ENCODE results near the gene RABGAP1L.

GRCh38 chr1:174723816-174724215 lies 564.5 kb downstream of the RABGAP1L start:
- TF ChIP-seq, protein P1, sequence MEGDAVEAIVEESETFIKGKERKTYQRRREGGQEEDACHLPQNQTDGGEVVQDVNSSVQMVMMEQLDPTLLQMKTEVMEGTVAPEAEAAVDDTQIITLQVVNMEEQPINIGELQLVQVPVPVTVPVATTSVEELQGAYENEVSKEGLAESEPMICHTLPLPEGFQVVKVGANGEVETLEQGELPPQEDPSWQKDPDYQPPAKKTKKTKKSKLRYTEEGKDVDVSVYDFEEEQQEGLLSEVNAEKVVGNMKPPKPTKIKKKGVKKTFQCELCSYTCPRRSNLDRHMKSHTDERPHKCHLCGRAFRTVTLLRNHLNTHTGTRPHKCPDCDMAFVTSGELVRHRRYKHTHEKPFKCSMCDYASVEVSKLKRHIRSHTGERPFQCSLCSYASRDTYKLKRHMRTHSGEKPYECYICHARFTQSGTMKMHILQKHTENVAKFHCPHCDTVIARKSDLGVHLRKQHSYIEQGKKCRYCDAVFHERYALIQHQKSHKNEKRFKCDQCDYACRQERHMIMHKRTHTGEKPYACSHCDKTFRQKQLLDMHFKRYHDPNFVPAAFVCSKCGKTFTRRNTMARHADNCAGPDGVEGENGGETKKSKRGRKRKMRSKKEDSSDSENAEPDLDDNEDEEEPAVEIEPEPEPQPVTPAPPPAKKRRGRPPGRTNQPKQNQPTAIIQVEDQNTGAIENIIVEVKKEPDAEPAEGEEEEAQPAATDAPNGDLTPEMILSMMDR (IDR thresholded peaks at IDR 0.05; ENCODE audit: low read depth, low read length) = no peak
- TF ChIP-seq POLR2A (IDR thresholded peaks at IDR 0.05; ENCODE audit: extremely low read depth, insufficient read length) = no peak
- no peak for TF ChIP-seq MYC (IDR thresholded peaks at IDR 0.05; ENCODE audit: low read depth, low read length)
- TF ChIP-seq, protein P2, sequence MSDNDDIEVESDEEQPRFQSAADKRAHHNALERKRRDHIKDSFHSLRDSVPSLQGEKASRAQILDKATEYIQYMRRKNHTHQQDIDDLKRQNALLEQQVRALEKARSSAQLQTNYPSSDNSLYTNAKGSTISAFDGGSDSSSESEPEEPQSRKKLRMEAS (IDR thresholded peaks at IDR 0.05; ENCODE audit: low read depth, low read length) = no peak
